GM12878 (cell line): ENCODE measurements around the gene EDEM2. TPM values are rescaled to one million over a fixed set of nuclear protein-coding genes. Genes with fewer than 3 reads are reported as not detected.
A peak's percentile ranks its signal among the peaks of the same experiment; 100 is the strongest.

Experiments used
- ASH2L ChIP-seq: fragments of 300-600, 200-600 bp; sonication (generic); IDR thresholded peaks from 2 replicates; pipeline ENCODE4 v1.6.1; 2017; ENCODE audit warnings: low read depth, mild to moderate bottlenecking, borderline replicate concordance
- CBX3 ChIP-seq: fragments of 200-600 bp; sonication (generic); IDR thresholded peaks from 2 replicates; pipeline ENCODE4 v1.6.1; 2016; ENCODE audit warnings: low read depth, borderline replicate concordance
- CHD4 ChIP-seq: fragments of 200-600 bp; sonication (generic); IDR thresholded peaks from 2 replicates; pipeline ENCODE4 v1.6.1; 2016; ENCODE audit warnings: mild to moderate bottlenecking
- CREM ChIP-seq: IDR thresholded peaks from 2 replicates; pipeline ENCODE4 v1.6.1; 2014; ENCODE audit warnings: antibody characterized with exemption, low read depth
- ESRRA ChIP-seq: IDR thresholded peaks from 2 replicates; pipeline ENCODE4 v1.6.1; 2012; ENCODE audit warnings: mild to moderate bottlenecking, low read length, improper control_type of control experiment
- HCFC1 ChIP-seq: fragments of 150-350 bp; IDR thresholded peaks from 2 replicates; pipeline ENCODE4 v1.6.1; 2014; ENCODE audit warnings: low read length
- IKZF1 ChIP-seq: fragments of 450-650 bp; conservative IDR thresholded peaks from 2 replicates; pipeline ENCODE4 v1.6.1; 2017; ENCODE audit warnings: antibody characterized with exemption, mild to moderate bottlenecking
- IRF4 ChIP-seq: IDR thresholded peaks from 2 replicates; pipeline ENCODE4 v1.6.1; 2011; ENCODE audit warnings: low read depth, low read length
- JUND ChIP-seq: IDR thresholded peaks from 2 replicates; pipeline ENCODE4 v1.6.1; 2012; ENCODE audit warnings: low read depth, mild to moderate bottlenecking, low read length, improper control_type of control experiment, moderate library complexity
- LARP7 ChIP-seq: fragments of 450-650 bp; IDR thresholded peaks from 2 replicates; pipeline ENCODE4 v1.6.1; 2017; ENCODE audit warnings: mild to moderate bottlenecking
- NFXL1 ChIP-seq: fragments of 450-650 bp; IDR thresholded peaks from 2 replicates; pipeline ENCODE4 v1.6.1; 2017; ENCODE audit warnings: antibody characterized with exemption, mild to moderate bottlenecking, borderline replicate concordance
- NFYA ChIP-seq: IDR thresholded peaks from 2 replicates; pipeline ENCODE4 v1.6.1; 2011; ENCODE audit warnings: low read depth, mild to moderate bottlenecking, low read length, improper control_type of control experiment, borderline replicate concordance
- NR2C1 ChIP-seq: fragments of 450-650 bp; IDR thresholded peaks from 2 replicates; pipeline ENCODE4 v1.6.1; 2017; ENCODE audit warnings: antibody characterized with exemption, mild to moderate bottlenecking, moderate library complexity
- NRF1 ChIP-seq: conservative IDR thresholded peaks from 2 replicates; pipeline ENCODE4 v1.6.1; 2011; ENCODE audit warnings: mild to moderate bottlenecking, low read depth, low read length, improper control_type of control experiment
- POU2F2 ChIP-seq: IDR thresholded peaks from 3 replicates; pipeline ENCODE4 v1.6.1; 2011; ENCODE audit warnings: low read depth, mild to moderate bottlenecking, low read length, borderline replicate concordance
- RFX5 ChIP-seq: IDR thresholded peaks from 2 replicates; pipeline ENCODE4 v1.6.1; 2011; ENCODE audit warnings: low read depth, low read length, improper control_type of control experiment
- RUNX3 ChIP-seq: IDR thresholded peaks from 2 replicates; pipeline ENCODE4 v1.6.1; 2012; ENCODE audit warnings: low read length, inconsistent platforms
- STAT1 ChIP-seq: fragments of 450-650 bp; conservative IDR thresholded peaks from 2 replicates; pipeline ENCODE4 v1.6.1; 2014; ENCODE audit warnings: antibody characterized with exemption, mild to moderate bottlenecking
- TAF1 ChIP-seq: IDR thresholded peaks from 2 replicates; pipeline ENCODE4 v1.6.1; 2011; ENCODE audit warnings: mild to moderate bottlenecking, low read depth, low read length, borderline replicate concordance
- ZNF207 ChIP-seq: fragments of 450-650 bp; IDR thresholded peaks from 2 replicates; pipeline ENCODE4 v1.6.1; 2014; ENCODE audit warnings: antibody characterized with exemption, mild to moderate bottlenecking, borderline replicate concordance
- polyA plus RNA-seq, 11 experiments: library from polyadenylated mRNA; depleted of rRNA in 4 of 11; unstranded in 6 of 11; stranded (reverse) in 5 of 11; fragments of >200 nt; fragmentation: Nextera tagmentation in 4 of 11; fragmentation: Illumina TruSeq in 1 of 11; extraction: Ambion mirVana in 4 of 11; extraction: Trizol in 1 of 11; gene quantifications; 1 replicate in 1 of 11; 2 replicates in 10 of 11; pipeline versions ENCODE4 v1.2.1 to v1.2.3, GENCODE V29; 2011 to 2016; ENCODE audit warnings: inconsistent platforms in 2 of 11, missing spikeins in 2 of 11, low read depth in 1 of 11
- total RNA-seq, 4 experiments: library from RNA; depleted of rRNA in 3 of 4; stranded (reverse); fragments of >200 nt in 3 of 4; fragmentation: Illumina TruSeq in 1 of 4; extraction: Trizol in 1 of 4; gene quantifications; 2 replicates each; pipeline versions ENCODE4 v1.2.1 to v1.2.3, GENCODE V29; 2013 to 2021
- TF ChIP-seq, protein P1 (sequence below): fragments of 150-350 bp; IDR thresholded peaks from 2 replicates; pipeline ENCODE4 v1.6.1; 2016; ENCODE audit warnings: low read depth, low read length
- TF ChIP-seq, protein P2 (sequence below): IDR thresholded peaks from 2 replicates; pipeline ENCODE4 v1.6.1; 2012; ENCODE audit warnings: low read depth, low read length, improper control_type of control experiment
- TF ChIP-seq, protein P3 (sequence below): fragments of 450-650 bp; formaldehyde crosslinking; IDR thresholded peaks from 2 replicates; pipeline ENCODE4 v1.4.0; 2022; ENCODE audit warnings: mild to moderate bottlenecking, moderate library complexity
- TF ChIP-seq, protein P4 (sequence below): IDR thresholded peaks from 2 replicates; pipeline ENCODE4 v1.6.1; 2012; ENCODE audit warnings: low read depth, low read length, improper control_type of control experiment

EDEM2 gene
- total and polyA plus RNA-seq, 10 of the 15 experiments (the other 5 are each of a cell fraction or from before 2014, with no cell fraction given): 9.9 to 24.8 (median 14.8) TPM

DNA sequence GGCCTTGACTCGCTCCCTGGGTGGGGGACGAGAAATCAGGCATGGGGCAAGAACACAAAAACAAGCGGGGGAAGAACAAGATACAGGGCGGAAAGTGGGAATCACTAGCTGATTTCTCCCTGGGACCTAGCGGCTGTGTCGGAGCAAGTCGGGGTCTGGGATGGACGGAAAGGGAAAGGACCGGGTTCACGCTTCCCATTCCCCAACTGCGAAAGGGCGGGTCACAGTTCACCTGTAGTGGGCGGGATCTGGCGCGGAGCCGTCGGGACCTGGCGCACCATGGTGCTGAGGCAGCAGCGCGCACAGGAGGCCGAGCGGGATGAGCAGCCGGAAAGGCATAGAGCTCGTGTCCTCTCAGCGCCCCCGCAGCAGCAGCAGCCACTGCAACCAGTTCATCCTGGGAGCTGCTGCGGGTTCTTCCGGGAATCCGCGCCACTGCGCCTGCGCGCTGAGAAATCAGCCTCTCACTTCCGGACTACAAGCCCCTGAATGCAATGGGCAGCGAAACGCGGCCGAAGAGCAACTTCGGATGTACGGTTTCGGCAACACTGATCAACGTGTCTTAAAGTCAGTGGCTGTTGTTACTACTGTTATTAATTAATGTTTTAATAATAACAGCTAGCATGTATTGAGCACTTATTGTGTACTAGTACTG, at the start of gene EDEM2 (continued):
- TF ChIP-seq ESRRA (no peak), CHD4 (no peak), IRF4 (no peak), NFXL1 (no peak), TAF1 (0 out of 2 replicates have a peak, but pooled peaks have one; percentile 34), STAT1 (no peak), CREM (peak; percentile 81; the same call in 1 of the 2 replicates), NR2C1 (peak; percentile 69), JUND (no peak), POU2F2 (no peak; the same call in 2 of the 3 replicates), CBX3 (no peak), LARP7 (peak; percentile 23; the same call in 1 of the 2 replicates), RUNX3 (no peak; the same call in 1 of the 2 replicates), ZNF207 (no peak; the same call in 1 of the 2 replicates), NFYA (no peak), HCFC1 (peak; percentile 96), NRF1 (peak; percentile 80), IKZF1 (peak; percentile 95), ASH2L (no peak), RFX5 (no peak)
- TF ChIP-seq, protein P1, sequence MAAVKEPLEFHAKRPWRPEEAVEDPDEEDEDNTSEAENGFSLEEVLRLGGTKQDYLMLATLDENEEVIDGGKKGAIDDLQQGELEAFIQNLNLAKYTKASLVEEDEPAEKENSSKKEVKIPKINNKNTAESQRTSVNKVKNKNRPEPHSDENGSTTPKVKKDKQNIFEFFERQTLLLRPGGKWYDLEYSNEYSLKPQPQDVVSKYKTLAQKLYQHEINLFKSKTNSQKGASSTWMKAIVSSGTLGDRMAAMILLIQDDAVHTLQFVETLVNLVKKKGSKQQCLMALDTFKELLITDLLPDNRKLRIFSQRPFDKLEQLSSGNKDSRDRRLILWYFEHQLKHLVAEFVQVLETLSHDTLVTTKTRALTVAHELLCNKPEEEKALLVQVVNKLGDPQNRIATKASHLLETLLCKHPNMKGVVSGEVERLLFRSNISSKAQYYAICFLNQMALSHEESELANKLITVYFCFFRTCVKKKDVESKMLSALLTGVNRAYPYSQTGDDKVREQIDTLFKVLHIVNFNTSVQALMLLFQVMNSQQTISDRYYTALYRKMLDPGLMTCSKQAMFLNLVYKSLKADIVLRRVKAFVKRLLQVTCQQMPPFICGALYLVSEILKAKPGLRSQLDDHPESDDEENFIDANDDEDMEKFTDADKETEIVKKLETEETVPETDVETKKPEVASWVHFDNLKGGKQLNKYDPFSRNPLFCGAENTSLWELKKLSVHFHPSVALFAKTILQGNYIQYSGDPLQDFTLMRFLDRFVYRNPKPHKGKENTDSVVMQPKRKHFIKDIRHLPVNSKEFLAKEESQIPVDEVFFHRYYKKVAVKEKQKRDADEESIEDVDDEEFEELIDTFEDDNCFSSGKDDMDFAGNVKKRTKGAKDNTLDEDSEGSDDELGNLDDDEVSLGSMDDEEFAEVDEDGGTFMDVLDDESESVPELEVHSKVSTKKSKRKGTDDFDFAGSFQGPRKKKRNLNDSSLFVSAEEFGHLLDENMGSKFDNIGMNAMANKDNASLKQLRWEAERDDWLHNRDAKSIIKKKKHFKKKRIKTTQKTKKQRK: no peak
- TF ChIP-seq, protein P2, sequence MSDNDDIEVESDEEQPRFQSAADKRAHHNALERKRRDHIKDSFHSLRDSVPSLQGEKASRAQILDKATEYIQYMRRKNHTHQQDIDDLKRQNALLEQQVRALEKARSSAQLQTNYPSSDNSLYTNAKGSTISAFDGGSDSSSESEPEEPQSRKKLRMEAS: no peak; the same call in 1 of the 2 replicates
- TF ChIP-seq, protein P3, sequence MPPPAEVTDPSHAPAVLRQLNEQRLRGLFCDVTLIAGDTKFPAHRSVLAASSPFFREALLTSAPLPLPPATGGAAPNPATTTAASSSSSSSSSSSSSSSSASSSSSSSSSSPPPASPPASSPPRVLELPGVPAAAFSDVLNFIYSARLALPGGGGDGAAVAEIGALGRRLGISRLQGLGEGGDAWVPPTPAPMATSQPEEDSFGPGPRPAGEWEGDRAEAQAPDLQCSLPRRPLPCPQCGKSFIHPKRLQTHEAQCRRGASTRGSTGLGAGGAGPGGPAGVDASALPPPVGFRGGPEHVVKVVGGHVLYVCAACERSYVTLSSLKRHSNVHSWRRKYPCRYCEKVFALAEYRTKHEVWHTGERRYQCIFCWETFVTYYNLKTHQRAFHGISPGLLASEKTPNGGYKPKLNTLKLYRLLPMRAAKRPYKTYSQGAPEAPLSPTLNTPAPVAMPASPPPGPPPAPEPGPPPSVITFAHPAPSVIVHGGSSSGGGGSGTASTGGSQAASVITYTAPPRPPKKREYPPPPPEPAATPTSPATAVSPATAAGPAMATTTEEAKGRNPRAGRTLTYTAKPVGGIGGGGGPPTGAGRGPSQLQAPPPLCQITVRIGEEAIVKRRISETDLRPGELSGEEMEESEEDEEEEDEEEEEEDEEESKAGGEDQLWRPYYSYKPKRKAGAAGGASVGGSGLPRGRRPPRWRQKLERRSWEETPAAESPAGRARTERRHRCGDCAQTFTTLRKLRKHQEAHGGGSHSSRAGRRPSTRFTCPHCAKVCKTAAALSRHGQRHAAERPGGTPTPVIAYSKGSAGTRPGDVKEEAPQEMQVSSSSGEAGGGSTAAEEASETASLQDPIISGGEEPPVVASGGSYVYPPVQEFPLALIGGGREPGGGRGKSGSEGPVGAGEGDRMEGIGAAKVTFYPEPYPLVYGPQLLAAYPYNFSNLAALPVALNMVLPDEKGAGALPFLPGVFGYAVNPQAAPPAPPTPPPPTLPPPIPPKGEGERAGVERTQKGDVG (CRISPR knock-in tag): no peak
- TF ChIP-seq, protein P4, sequence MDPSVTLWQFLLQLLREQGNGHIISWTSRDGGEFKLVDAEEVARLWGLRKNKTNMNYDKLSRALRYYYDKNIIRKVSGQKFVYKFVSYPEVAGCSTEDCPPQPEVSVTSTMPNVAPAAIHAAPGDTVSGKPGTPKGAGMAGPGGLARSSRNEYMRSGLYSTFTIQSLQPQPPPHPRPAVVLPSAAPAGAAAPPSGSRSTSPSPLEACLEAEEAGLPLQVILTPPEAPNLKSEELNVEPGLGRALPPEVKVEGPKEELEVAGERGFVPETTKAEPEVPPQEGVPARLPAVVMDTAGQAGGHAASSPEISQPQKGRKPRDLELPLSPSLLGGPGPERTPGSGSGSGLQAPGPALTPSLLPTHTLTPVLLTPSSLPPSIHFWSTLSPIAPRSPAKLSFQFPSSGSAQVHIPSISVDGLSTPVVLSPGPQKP: 0 out of 2 replicates have a peak, but pooled peaks have one; percentile 62
